GM23338 (cell line): ENCODE data around the gene TMEM185B.

ENCODE experiments used
- CTCF ChIP-seq, 2 experiments: fragments of 200-600 bp in 1 of 2; sonication (generic) in 1 of 2; conservative IDR thresholded peaks; 2 replicates each; pipeline versions ENCODE4 v1.5.1 to v1.6.1; 2016 to 2017; ENCODE audit warnings: antibody characterized with exemption in 2 of 2, low read depth in 2 of 2, mild to moderate bottlenecking in 2 of 2, moderate library complexity in 1 of 2
- REST ChIP-seq: IDR thresholded peaks from one replicate; pipeline ENCODE4 v1.6.1; 2018; ENCODE audit warnings: antibody characterized with exemption; ENCODE audit not compliant: unreplicated experiment

GRCh38 chr2:120231974-120232635, 8.9 kb upstream of the TMEM185B start:
- TF ChIP-seq REST, result no peak
- no peak for TF ChIP-seq CTCF (conservative IDR thresholded peaks at IDR 0.05; ENCODE audit: low read depth in 2 of 2)
